H9 (cell line): ENCODE results near the gene FAM3D. TPM values are rescaled to one million over a fixed set of nuclear protein-coding genes. Genes with fewer than 3 reads are reported as not detected.

Source experiments
- DNase-seq: peaks from one replicate; pipeline ENCODE4 v3.0.0-alpha.2; 2017
- H2AFZ ChIP-seq: one replicate; pipeline ENCODE4 v1.6.1; 2013; ENCODE audit warnings: mild to moderate bottlenecking, low read length, control low read depth, moderate library complexity
- H2AK5ac ChIP-seq: 2 replicates; pipeline ENCODE4 v1.6.1; 2013; ENCODE audit warnings: low read length, control low read depth, mixed read lengths; ENCODE audit not compliant: insufficient read length
- H2BK120ac ChIP-seq: one replicate; pipeline ENCODE4 v1.6.1; 2013; ENCODE audit warnings: low read depth, mild to moderate bottlenecking, low read length, control low read depth, inconsistent platforms; ENCODE audit not compliant: poor library complexity, severe bottlenecking
- H2BK12ac ChIP-seq: 2 replicates; pipeline ENCODE4 v1.6.1; 2013; ENCODE audit warnings: low read length, control low read depth, mixed read lengths, low read depth; ENCODE audit not compliant: insufficient read length
- H2BK15ac ChIP-seq: 2 replicates; pipeline ENCODE4 v1.6.1; 2013; ENCODE audit warnings: low read depth, low read length, control low read depth
- H2BK20ac ChIP-seq: one replicate; pipeline ENCODE4 v1.6.1; 2013; ENCODE audit warnings: low read depth, mild to moderate bottlenecking, low read length, control low read depth, inconsistent platforms; ENCODE audit not compliant: poor library complexity, severe bottlenecking
- H2BK5ac ChIP-seq: 2 replicates; pipeline ENCODE4 v1.6.1; 2013; ENCODE audit warnings: low read length, control low read depth, mixed read lengths; ENCODE audit not compliant: insufficient read length
- H3K14ac ChIP-seq: 2 replicates; pipeline ENCODE4 v1.6.1; 2013; ENCODE audit warnings: low read length, control low read depth; ENCODE audit not compliant: insufficient read depth
- H3K18ac ChIP-seq: 2 replicates; pipeline ENCODE4 v1.6.1; 2013; ENCODE audit warnings: low read depth, mild to moderate bottlenecking, mixed read lengths, low read length, control low read depth; ENCODE audit not compliant: insufficient read length
- H3K23ac ChIP-seq: 2 replicates; pipeline ENCODE4 v1.6.1; 2013; ENCODE audit warnings: low read length, control low read depth, mixed read lengths, low read depth; ENCODE audit not compliant: insufficient read length
- H3K23me2 ChIP-seq: 2 replicates; pipeline ENCODE4 v1.6.1; 2013; ENCODE audit warnings: low read depth, mild to moderate bottlenecking, mixed read lengths, low read length, control low read depth; ENCODE audit not compliant: insufficient read length, poor library complexity, severe bottlenecking
- H3K27ac ChIP-seq: 2 replicates; pipeline ENCODE4 v1.5.1; 2013; ENCODE audit warnings: low read length, control low read depth, mixed read lengths, low read depth; ENCODE audit not compliant: insufficient read length
- H3K27me3 ChIP-seq: 2 replicates; pipeline ENCODE4 v1.6.1; 2013; ENCODE audit warnings: low read length, control low read depth, inconsistent platforms; ENCODE audit not compliant: insufficient read depth
- H3K4ac ChIP-seq: 2 replicates; pipeline ENCODE4 v1.6.1; 2013; ENCODE audit warnings: low read depth, mild to moderate bottlenecking, control low read depth, inconsistent platforms, low read length, moderate library complexity
- H3K4me1 ChIP-seq: 2 replicates; pipeline ENCODE4 v1.6.1; 2013; ENCODE audit warnings: low read length, control low read depth, inconsistent platforms; ENCODE audit not compliant: insufficient read depth
- H3K4me2 ChIP-seq: 2 replicates; pipeline ENCODE4 v1.6.1; 2013; ENCODE audit warnings: low read length, control low read depth, mixed read lengths; ENCODE audit not compliant: insufficient read length, insufficient read depth
- H3K56ac ChIP-seq: 2 replicates; pipeline ENCODE4 v1.6.1; 2013; ENCODE audit warnings: low read depth, mild to moderate bottlenecking, mixed read lengths, low read length, control low read depth; ENCODE audit not compliant: insufficient read length
- H3K79me1 ChIP-seq: 2 replicates; pipeline ENCODE4 v1.6.1; 2013; ENCODE audit warnings: low read depth, mild to moderate bottlenecking, moderate library complexity, low read length, control low read depth, inconsistent platforms; ENCODE audit not compliant: insufficient read depth, poor library complexity, severe bottlenecking
- H3K79me2 ChIP-seq: 2 replicates; pipeline ENCODE4 v1.6.1; 2013; ENCODE audit warnings: low read length, control low read depth, inconsistent platforms; ENCODE audit not compliant: insufficient read depth
- H3K9ac ChIP-seq: 2 replicates; pipeline ENCODE4 v1.6.1; 2013; ENCODE audit warnings: low read length, control low read depth, mixed read lengths; ENCODE audit not compliant: insufficient read length; ENCODE audit errors: extremely low read depth
- H3K9me3 ChIP-seq: one replicate; pipeline ENCODE4 v1.6.1; 2013; ENCODE audit warnings: low read depth, low read length, inconsistent platforms; ENCODE audit not compliant: control insufficient read depth
- H3T11ph ChIP-seq: one replicate; pipeline ENCODE4 v1.6.1; 2013; ENCODE audit warnings: mild to moderate bottlenecking, low read length, control low read depth, inconsistent platforms
- H4K20me1 ChIP-seq: one replicate; pipeline ENCODE4 v1.6.1; 2013; ENCODE audit not compliant: control insufficient read depth, insufficient read length, insufficient read depth
- H4K5ac ChIP-seq: 2 replicates; pipeline ENCODE4 v1.6.1; 2013; ENCODE audit warnings: low read depth, mild to moderate bottlenecking, mixed read lengths, low read length, control low read depth; ENCODE audit not compliant: insufficient read length
- H4K8ac ChIP-seq: replicated peaks from 2 replicates; pipeline ENCODE4 v1.6.1; 2013; ENCODE audit warnings: low read length, control low read depth, mixed read lengths, low read depth; ENCODE audit not compliant: insufficient read length
- H4K91ac ChIP-seq: 2 replicates; pipeline ENCODE4 v1.6.1; 2013; ENCODE audit warnings: low read depth, mild to moderate bottlenecking, moderate library complexity, mixed read lengths, low read length, control low read depth; ENCODE audit not compliant: insufficient read length
- H3K27ac Mint-ChIP-seq, 3 experiments: 2 replicates in 2 of 3; 3 replicates in 1 of 3; pipeline ENCODE4 v1.8.0; 2020 to 2021; ENCODE audit warnings: mixed read lengths in 3 of 3, mild to moderate bottlenecking in 1 of 3, moderate library complexity in 1 of 3
- H3K27me3 Mint-ChIP-seq: 2 replicates; pipeline ENCODE4 v1.8.0; 2021; ENCODE audit warnings: low read depth, mild to moderate bottlenecking, moderate library complexity, mixed read lengths
- H3K36me3 Mint-ChIP-seq, 3 experiments: 2 replicates in 2 of 3; 3 replicates in 1 of 3; pipeline ENCODE4 v1.8.0; 2020 to 2021; ENCODE audit warnings: low read depth in 3 of 3, mixed read lengths in 3 of 3; ENCODE audit not compliant: insufficient read depth in 1 of 3
- H3K4me1 Mint-ChIP-seq, 2 experiments: 2 replicates each; pipeline ENCODE4 v1.8.0; 2020; ENCODE audit warnings: mixed read lengths in 2 of 2
- H3K4me3 Mint-ChIP-seq, 2 experiments: 2 replicates in 1 of 2; 3 replicates in 1 of 2; pipeline ENCODE4 v1.8.0; 2020 to 2021; ENCODE audit warnings: mild to moderate bottlenecking in 2 of 2, mixed read lengths in 2 of 2, moderate library complexity in 1 of 2
- H3K9me3 Mint-ChIP-seq, 2 experiments: 2 replicates in 1 of 2; 3 replicates in 1 of 2; pipeline ENCODE4 v1.8.0; 2020; ENCODE audit warnings: mild to moderate bottlenecking in 2 of 2, mixed read lengths in 2 of 2, moderate library complexity in 1 of 2
- WGBS: extraction: QIAGEN DNeasy Blood & Tissue Kit; methylation state at CpG from one replicate; pipeline ENCODE4 v1.1.7; 2013; ENCODE audit warnings: missing lambda C conversion rate, low lambda C conversion rate, mixed read lengths; ENCODE audit not compliant: insufficient read length; ENCODE audit errors: extremely low coverage; 5-methylcytosine and 5-hydroxymethylcytosine counted together
- total RNA-seq: library from RNA; stranded (reverse); gene quantifications from 2 replicates; pipeline ENCODE4 v1.2.1, GENCODE V29; 2021
- TF ChIP-seq, protein P1 (sequence below): fragments of 200-600 bp; sonication (generic); conservative IDR thresholded peaks from 3 replicates; pipeline ENCODE4 v1.8.0; 2021; ENCODE audit warnings: antibody characterized with exemption, mild to moderate bottlenecking

FAM3D gene
- total RNA-seq, 1 experiment from 2014 or later = not detected

DNA sequence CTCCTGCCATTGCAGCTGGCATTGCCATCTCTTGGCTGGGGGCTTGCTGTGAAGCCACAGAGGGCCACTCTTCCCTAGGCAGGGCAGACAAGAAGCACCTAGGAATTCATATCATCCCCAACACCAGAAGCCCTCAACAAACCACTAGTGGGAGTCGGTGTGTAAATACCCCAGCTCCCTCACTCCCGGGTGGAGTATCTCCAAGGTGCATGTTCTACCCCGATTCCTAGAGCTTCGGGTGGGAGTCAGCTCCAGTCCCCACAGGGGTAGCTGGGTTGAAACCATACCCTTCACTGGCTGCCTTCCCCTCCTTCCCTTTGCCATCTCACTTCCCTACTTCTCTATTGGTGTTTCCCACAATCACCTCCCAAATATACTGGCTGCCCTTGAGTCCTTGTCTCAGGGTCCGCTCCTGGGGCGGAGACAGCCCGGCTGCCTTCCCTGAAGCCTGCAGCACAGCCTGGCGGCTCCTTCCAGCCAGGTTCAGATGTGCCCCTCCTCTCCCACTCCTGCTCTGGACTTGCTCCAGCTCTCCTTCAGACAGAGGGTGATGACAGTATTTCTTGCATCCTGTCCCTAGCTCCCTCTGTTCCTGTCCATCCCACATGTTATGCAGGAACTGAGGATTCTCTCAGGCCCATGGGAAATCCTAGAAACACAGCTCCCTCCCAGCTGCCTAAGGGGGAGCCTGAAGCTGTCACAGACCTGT lies 33.3 kb downstream of the FAM3D start:
- Histone ChIP-seq H3K9ac (no peak overlapping the region), H2BK12ac (no peak overlapping the region), H3K23me2 (no peaks in the 10 kb centered on the region), H3K18ac (no peak overlapping the region), H3K79me1 (no peaks in the 10 kb centered on the region), H3K56ac (no peak overlapping the region), H4K20me1 (no peaks in the 10 kb centered on the region), H3K27me3 (no peaks in the 10 kb centered on the region; the same call in 1 of the 2 replicates), H4K8ac (no peak overlapping the region), H4K91ac (no peak overlapping the region), H3K9me3 (no peaks in the 10 kb centered on the region), H2AFZ (no peak overlapping the region), H2BK15ac (no peak overlapping the region), H3K27ac (no peak overlapping the region), H4K5ac (no peak overlapping the region), H2BK20ac (no peak overlapping the region), H3K23ac (no peak overlapping the region), H2BK120ac (no peak overlapping the region), H3K4ac (no peak overlapping the region), H2AK5ac (no peak overlapping the region), H2BK5ac (no peak overlapping the region), H3K14ac (no peak overlapping the region; the same call in 1 of the 2 replicates), H3K4me1 (no peaks in the 10 kb centered on the region), H3K79me2 (no peaks in the 10 kb centered on the region), H3T11ph (no peak overlapping the region), H3K4me2 (no peak overlapping the region)
- TF ChIP-seq, protein P1, sequence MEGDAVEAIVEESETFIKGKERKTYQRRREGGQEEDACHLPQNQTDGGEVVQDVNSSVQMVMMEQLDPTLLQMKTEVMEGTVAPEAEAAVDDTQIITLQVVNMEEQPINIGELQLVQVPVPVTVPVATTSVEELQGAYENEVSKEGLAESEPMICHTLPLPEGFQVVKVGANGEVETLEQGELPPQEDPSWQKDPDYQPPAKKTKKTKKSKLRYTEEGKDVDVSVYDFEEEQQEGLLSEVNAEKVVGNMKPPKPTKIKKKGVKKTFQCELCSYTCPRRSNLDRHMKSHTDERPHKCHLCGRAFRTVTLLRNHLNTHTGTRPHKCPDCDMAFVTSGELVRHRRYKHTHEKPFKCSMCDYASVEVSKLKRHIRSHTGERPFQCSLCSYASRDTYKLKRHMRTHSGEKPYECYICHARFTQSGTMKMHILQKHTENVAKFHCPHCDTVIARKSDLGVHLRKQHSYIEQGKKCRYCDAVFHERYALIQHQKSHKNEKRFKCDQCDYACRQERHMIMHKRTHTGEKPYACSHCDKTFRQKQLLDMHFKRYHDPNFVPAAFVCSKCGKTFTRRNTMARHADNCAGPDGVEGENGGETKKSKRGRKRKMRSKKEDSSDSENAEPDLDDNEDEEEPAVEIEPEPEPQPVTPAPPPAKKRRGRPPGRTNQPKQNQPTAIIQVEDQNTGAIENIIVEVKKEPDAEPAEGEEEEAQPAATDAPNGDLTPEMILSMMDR = no peak
- Mint-ChIP-seq H3K36me3 (no peaks in the 10 kb centered on the region), H3K4me1 (peaks cover 7 to 16% of the 10 kb centered on the region in 2 experiments), H3K4me3 (no peak overlapping the region; a peak in 1 of 5 replicates), H3K27ac (no peak overlapping the region), H3K9me3 (peaks cover 0 to 4% of the 10 kb centered on the region in 2 experiments; a peak in 2 of 5 replicates), H3K27me3 (peaks cover 83% of the 10 kb centered on the region)
- no CpG with 5 or more reads among the region's 8 CpGs for WGBS
- DNase-seq = no peak
